Mesenchymal stem cell (in vitro differentiated cells and primary cell): ENCODE measurements around the gene ARHGAP18.

ENCODE experiments used
- DNase-seq: peaks from one replicate; pipeline ENCODE4 v3.0.0-alpha.2; 2013
- H2AFZ ChIP-seq: one replicate; pipeline ENCODE4 v1.6.1; 2013; ENCODE audit warnings: low read depth, mild to moderate bottlenecking, control low read depth, inconsistent platforms, low read length, moderate library complexity
- H2AK5ac ChIP-seq: 2 replicates; pipeline ENCODE4 v1.6.1; 2013; ENCODE audit warnings: low read length, moderate library complexity, mild to moderate bottlenecking, inconsistent platforms; ENCODE audit not compliant: severe bottlenecking
- H2BK120ac ChIP-seq: one replicate; pipeline ENCODE4 v1.6.1; 2013; ENCODE audit warnings: low read depth, mild to moderate bottlenecking, inconsistent platforms, low read length, moderate library complexity
- H2BK12ac ChIP-seq, 2 experiments: one replicate each; pipeline ENCODE4 v1.6.1; 2013; ENCODE audit warnings: inconsistent platforms in 2 of 2, low read length in 2 of 2, mild to moderate bottlenecking in 2 of 2, moderate library complexity in 2 of 2, control low read depth in 1 of 2
- H2BK15ac ChIP-seq: one replicate; pipeline ENCODE4 v1.6.1; 2013; ENCODE audit warnings: mild to moderate bottlenecking, low read depth, inconsistent platforms; ENCODE audit not compliant: poor library complexity, severe bottlenecking
- H2BK5ac ChIP-seq: 2 replicates; pipeline ENCODE4 v1.6.1; 2013; ENCODE audit warnings: low read depth, mild to moderate bottlenecking, low read length, control low read depth, inconsistent platforms; ENCODE audit not compliant: poor library complexity, severe bottlenecking
- H3K14ac ChIP-seq, 2 experiments: one replicate each; pipeline ENCODE4 v1.6.1; 2013; ENCODE audit warnings: inconsistent platforms in 2 of 2, low read length in 2 of 2, control low read depth in 1 of 2, mild to moderate bottlenecking in 1 of 2, moderate library complexity in 1 of 2
- H3K18ac ChIP-seq, 2 experiments: one replicate each; pipeline ENCODE4 v1.6.1; 2013; ENCODE audit warnings: inconsistent platforms in 2 of 2, low read length in 2 of 2, control low read depth in 1 of 2, low read depth in 1 of 2, mild to moderate bottlenecking in 1 of 2
- H3K23ac ChIP-seq, 2 experiments: one replicate each; pipeline ENCODE4 v1.6.1; 2013; ENCODE audit warnings: inconsistent platforms in 2 of 2, low read length in 2 of 2, mild to moderate bottlenecking in 2 of 2, moderate library complexity in 2 of 2, control low read depth in 1 of 2
- H3K27ac ChIP-seq: 2 replicates; pipeline ENCODE4 v1.5.1; 2013; ENCODE audit warnings: mild to moderate bottlenecking, moderate library complexity, low read length, control low read depth, inconsistent platforms; ENCODE audit not compliant: poor library complexity, severe bottlenecking
- H3K27me3 ChIP-seq, 2 experiments: 2 replicates each; pipeline versions ENCODE4 v1.6.1 to v1.7.0; 2013; ENCODE audit warnings: low read length in 2 of 2, mild to moderate bottlenecking in 2 of 2, moderate library complexity in 2 of 2, control low read depth in 1 of 2, inconsistent platforms in 1 of 2; ENCODE audit not compliant: control insufficient read depth in 1 of 2, insufficient read depth in 1 of 2
- H3K36me3 ChIP-seq, 2 experiments: 2 replicates each; pipeline versions ENCODE4 v1.6.1 to v1.7.0; 2013; ENCODE audit warnings: low read length in 2 of 2, control low read depth in 1 of 2, inconsistent platforms in 1 of 2, low read depth in 1 of 2, mild to moderate bottlenecking in 1 of 2; ENCODE audit not compliant: insufficient read depth in 2 of 2, control insufficient read depth in 1 of 2
- H3K4ac ChIP-seq, 2 experiments: one replicate each; pipeline ENCODE4 v1.6.1; 2013; ENCODE audit warnings: inconsistent platforms in 2 of 2, low read length in 2 of 2, mild to moderate bottlenecking in 2 of 2, moderate library complexity in 2 of 2, control low read depth in 1 of 2, low read depth in 1 of 2
- H3K4me1 ChIP-seq: 2 replicates; pipeline ENCODE4 v1.6.1; 2013; ENCODE audit warnings: low read depth, low read length, control low read depth; ENCODE audit not compliant: control insufficient read depth, insufficient read depth
- H3K4me2 ChIP-seq: 2 replicates; pipeline ENCODE4 v1.6.1; 2013; ENCODE audit warnings: low read length, mild to moderate bottlenecking, inconsistent platforms; ENCODE audit not compliant: poor library complexity, severe bottlenecking
- H3K4me3 ChIP-seq, 2 experiments: 2 replicates each; pipeline versions ENCODE4 v1.5.1 to v1.7.0; 2013; ENCODE audit warnings: low read length in 2 of 2, mild to moderate bottlenecking in 2 of 2, control low read depth in 1 of 2, low read depth in 1 of 2; ENCODE audit not compliant: insufficient read depth in 1 of 2
- H3K79me1 ChIP-seq: replicated peaks from 2 replicates; pipeline ENCODE4 v1.6.1; 2013; ENCODE audit warnings: mild to moderate bottlenecking, control low read depth, low read length, inconsistent platforms; ENCODE audit not compliant: poor library complexity, severe bottlenecking
- H3K9ac ChIP-seq: 2 replicates; pipeline ENCODE4 v1.7.0; 2013; ENCODE audit warnings: mild to moderate bottlenecking, low read length, moderate library complexity
- H3K9me3 ChIP-seq: 2 replicates; pipeline ENCODE4 v1.7.0; 2013; ENCODE audit warnings: mild to moderate bottlenecking, low read length; ENCODE audit not compliant: control insufficient read depth
- H4K8ac ChIP-seq: one replicate; pipeline ENCODE4 v1.6.1; 2013; ENCODE audit warnings: inconsistent platforms, mild to moderate bottlenecking, low read length, moderate library complexity
- H4K91ac ChIP-seq: one replicate; pipeline ENCODE4 v1.6.1; 2013; ENCODE audit warnings: mild to moderate bottlenecking, low read length, inconsistent platforms
- WGBS: methylation state at CpG from one replicate; pipeline ENCODE4 v1.1.7; 2013; ENCODE audit warnings: mixed read lengths; 5-methylcytosine and 5-hydroxymethylcytosine counted together

Gene ARHGAP18

GRCh38 chr6:129701721-129702455 lies 8.1 kb downstream of the ARHGAP18 start:
- WGBS: 70% methylated on average over 3 of the region's 4 CpGs

GRCh38 chr6:129700666-129701065 lies 9.3 kb downstream of the ARHGAP18 start:
- peaks cover 4% of the 10 kb centered on the region for H3K4me1 ChIP-seq
- H2BK12ac ChIP-seq: no peak overlapping the region
- H2AFZ ChIP-seq: no peak overlapping the region
- H3K4me3 ChIP-seq: no peak overlapping the region
- H3K23ac ChIP-seq: no peak overlapping the region
- no peak for DNase-seq
- H3K79me1 ChIP-seq: no peaks in the 10 kb centered on the region
- H4K8ac ChIP-seq: no peak overlapping the region
- H3K18ac ChIP-seq: no peak overlapping the region
- peaks cover 2 to 10% of the 10 kb centered on the region in 2 experiments for H3K36me3 ChIP-seq
- H3K27me3 ChIP-seq: no peaks in the 10 kb centered on the region
- no peak overlapping the region for H2BK15ac ChIP-seq
- no peak overlapping the region for H3K14ac ChIP-seq
- H2AK5ac ChIP-seq: peak overlapping the region; percentile 63
- no peak overlapping the region for H4K91ac ChIP-seq
- WGBS: 78% methylated on average over 2 of the region's 2 CpGs
- no peak overlapping the region for H3K4me2 ChIP-seq
- H3K9me3 ChIP-seq: no peaks in the 10 kb centered on the region
- no peak overlapping the region for H3K27ac ChIP-seq
- H3K9ac ChIP-seq: peak overlapping the region; percentile 85
- H2BK120ac ChIP-seq: no peak overlapping the region
- no peak overlapping the region for H3K4ac ChIP-seq
- no peak overlapping the region for H2BK5ac ChIP-seq

More at GRCh38 chr6:129701721-129702455, 8.1 kb downstream of the ARHGAP18 start:
- Histone ChIP-seq H3K9me3 (no peaks in the 10 kb centered on the region), H2AK5ac (peak overlapping the region; percentile 87), H2BK120ac (no peak overlapping the region), H3K79me1 (no peaks in the 10 kb centered on the region), H2BK15ac (no peak overlapping the region), H3K18ac (peak overlapping the region in 1 of 2 experiments; percentile 21), H2AFZ (no peak overlapping the region), H3K14ac (no peak overlapping the region), H2BK5ac (no peak overlapping the region), H4K91ac (no peak overlapping the region), H3K36me3 (peaks cover 7 to 16% of the 10 kb centered on the region in 2 experiments), H3K27ac (peak overlapping the region; percentile 59), H2BK12ac (no peak overlapping the region), H3K23ac (no peak overlapping the region), H3K4ac (peak overlapping the region in 1 of 2 experiments; percentile 37), H3K4me3 (peak overlapping the region in 1 of 2 experiments; percentile 43), H4K8ac (peak overlapping the region; percentile 31), H3K4me2 (no peak overlapping the region), H3K27me3 (no peaks in the 10 kb centered on the region), H3K4me1 (peaks cover 5% of the 10 kb centered on the region), H3K9ac (peak overlapping the region; percentile 85)
- DNase-seq: peak; percentile 55

GRCh38 chr6:129699659-129700058 lies 10.3 kb downstream of the ARHGAP18 start:
- Histone ChIP-seq H3K36me3 (peaks cover 2 to 5% of the 10 kb centered on the region in 2 experiments), H3K4me3 (no peak overlapping the region), H3K9ac (no peak overlapping the region), H3K4ac (no peak overlapping the region), H4K91ac (no peak overlapping the region), H2BK5ac (no peak overlapping the region), H3K23ac (no peak overlapping the region), H2AK5ac (no peak overlapping the region), H2BK12ac (no peak overlapping the region), H3K79me1 (no peaks in the 10 kb centered on the region), H2BK120ac (no peak overlapping the region), H3K4me2 (no peak overlapping the region), H3K14ac (no peak overlapping the region), H3K4me1 (peaks cover 4% of the 10 kb centered on the region), H4K8ac (no peak overlapping the region), H2AFZ (no peak overlapping the region), H2BK15ac (no peak overlapping the region), H3K9me3 (no peaks in the 10 kb centered on the region), H3K18ac (no peak overlapping the region), H3K27ac (no peak overlapping the region), H3K27me3 (no peaks in the 10 kb centered on the region)
- WGBS: 100% methylated on average over 1 of the region's 2 CpGs
- no peak for DNase-seq

- Histone ChIP-seq H3K4me3 (no peak overlapping the region), H4K91ac (no peak overlapping the region), H3K79me1 (no peaks in the 10 kb centered on the region), H3K14ac (no peak overlapping the region), H2BK12ac (no peak overlapping the region), H3K4ac (no peak overlapping the region), H2BK15ac (no peak overlapping the region), H2BK120ac (no peak overlapping the region), H4K8ac (no peak overlapping the region), H3K4me2 (no peak overlapping the region), H3K9ac (no peak overlapping the region), H3K23ac (no peak overlapping the region), H3K9me3 (no peaks in the 10 kb centered on the region), H3K4me1 (peaks cover 5% of the 10 kb centered on the region), H3K18ac (peak overlapping the region in 1 of 2 experiments; percentile 52), H2AFZ (no peak overlapping the region), H3K27me3 (no peaks in the 10 kb centered on the region), H3K36me3 (peaks cover 0 to 5% of the 10 kb centered on the region in 2 experiments), H3K27ac (no peak overlapping the region), H2BK5ac (no peak overlapping the region), H2AK5ac (no peak overlapping the region)
- WGBS: 98% methylated on average over 8 of the region's 9 CpGs
- DNase-seq: no peak
Measured at GRCh38 chr6:129698430-129698829, 11.5 kb downstream of the ARHGAP18 start.
